Measurements from ENCODE around the gene MCEMP1.

MCEMP1 gene

DNA sequence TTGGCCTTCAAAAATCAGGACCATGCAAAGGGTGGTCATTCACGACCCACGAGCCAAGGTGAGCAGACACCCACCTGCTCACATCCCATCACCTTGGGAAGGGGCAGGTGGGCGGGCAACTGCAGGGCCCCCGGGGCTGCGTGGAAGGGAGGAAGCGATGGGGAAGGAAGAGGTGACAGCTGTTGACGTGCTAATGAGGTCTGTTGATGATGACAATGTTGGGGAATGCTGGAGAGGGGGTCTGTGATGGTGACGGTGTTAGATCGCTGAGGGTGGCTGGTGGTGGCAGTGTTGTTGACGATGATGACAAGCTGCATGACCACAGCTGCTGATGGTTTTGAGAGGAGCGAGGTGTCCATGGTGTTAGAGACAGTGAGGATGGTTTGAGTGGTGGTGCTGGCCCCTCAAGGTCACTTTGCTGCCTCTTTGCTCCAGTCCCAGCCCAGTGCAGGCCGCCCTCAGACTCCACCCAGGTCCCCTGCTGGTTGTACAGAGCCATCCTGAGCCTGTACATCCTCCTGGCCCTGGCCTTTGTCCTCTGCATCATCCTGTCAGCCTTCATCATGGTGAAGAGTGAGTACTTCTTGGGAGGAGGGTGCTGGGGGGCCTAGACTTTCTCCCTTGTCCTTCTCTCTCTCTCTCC is 900 bp downstream of the MCEMP1 start:
- Histone ChIP-seq H3K9ac (ENCODE audit: low read depth, low read length) (no peak overlapping the region), H3K4me1 (ENCODE audit: insufficient read depth, low read length) (peaks cover 42% of the 10 kb centered on the region), H3K4me3 (ENCODE audit: low read depth in 1 of 2, low read length in 2 of 2) (no peak overlapping the region), H3K4me2 (ENCODE audit: insufficient read depth, low read length) (no peak overlapping the region), H3K79me2 (ENCODE audit: insufficient read depth, low read length) (peaks cover 21% of the 10 kb centered on the region), H4K20me1 (ENCODE audit: insufficient read depth, low read length) (peaks cover 14% of the 10 kb centered on the region), H2AFZ (ENCODE audit: low read depth, low read length) (no peak overlapping the region), H3K27me3 (ENCODE audit: insufficient read depth, low read length, poor library complexity) (no peaks in the 10 kb centered on the region), H3K27ac (ENCODE audit: low read length) (no peak overlapping the region), H3K36me3 (ENCODE audit: insufficient read depth, low read length) (peaks cover 11% of the 10 kb centered on the region), H3K9me3 (ENCODE audit: insufficient read depth, low read length, severe bottlenecking) (no peaks in the 10 kb centered on the region)
- TF ChIP-seq EZH2 (IDR thresholded peaks at IDR 0.05; ENCODE audit: borderline replicate concordance, low read depth, low read length, severe bottlenecking), result no peak
- TF ChIP-seq, protein P1, sequence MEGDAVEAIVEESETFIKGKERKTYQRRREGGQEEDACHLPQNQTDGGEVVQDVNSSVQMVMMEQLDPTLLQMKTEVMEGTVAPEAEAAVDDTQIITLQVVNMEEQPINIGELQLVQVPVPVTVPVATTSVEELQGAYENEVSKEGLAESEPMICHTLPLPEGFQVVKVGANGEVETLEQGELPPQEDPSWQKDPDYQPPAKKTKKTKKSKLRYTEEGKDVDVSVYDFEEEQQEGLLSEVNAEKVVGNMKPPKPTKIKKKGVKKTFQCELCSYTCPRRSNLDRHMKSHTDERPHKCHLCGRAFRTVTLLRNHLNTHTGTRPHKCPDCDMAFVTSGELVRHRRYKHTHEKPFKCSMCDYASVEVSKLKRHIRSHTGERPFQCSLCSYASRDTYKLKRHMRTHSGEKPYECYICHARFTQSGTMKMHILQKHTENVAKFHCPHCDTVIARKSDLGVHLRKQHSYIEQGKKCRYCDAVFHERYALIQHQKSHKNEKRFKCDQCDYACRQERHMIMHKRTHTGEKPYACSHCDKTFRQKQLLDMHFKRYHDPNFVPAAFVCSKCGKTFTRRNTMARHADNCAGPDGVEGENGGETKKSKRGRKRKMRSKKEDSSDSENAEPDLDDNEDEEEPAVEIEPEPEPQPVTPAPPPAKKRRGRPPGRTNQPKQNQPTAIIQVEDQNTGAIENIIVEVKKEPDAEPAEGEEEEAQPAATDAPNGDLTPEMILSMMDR (IDR thresholded peaks at IDR 0.05; ENCODE audit: borderline replicate concordance, extremely low read depth, low read length, poor library complexity, severe bottlenecking), result no peak
- no peak for ATAC-seq (ENCODE audit: insufficient read depth, low read depth)
- DNase-seq, result no peak

DNA sequence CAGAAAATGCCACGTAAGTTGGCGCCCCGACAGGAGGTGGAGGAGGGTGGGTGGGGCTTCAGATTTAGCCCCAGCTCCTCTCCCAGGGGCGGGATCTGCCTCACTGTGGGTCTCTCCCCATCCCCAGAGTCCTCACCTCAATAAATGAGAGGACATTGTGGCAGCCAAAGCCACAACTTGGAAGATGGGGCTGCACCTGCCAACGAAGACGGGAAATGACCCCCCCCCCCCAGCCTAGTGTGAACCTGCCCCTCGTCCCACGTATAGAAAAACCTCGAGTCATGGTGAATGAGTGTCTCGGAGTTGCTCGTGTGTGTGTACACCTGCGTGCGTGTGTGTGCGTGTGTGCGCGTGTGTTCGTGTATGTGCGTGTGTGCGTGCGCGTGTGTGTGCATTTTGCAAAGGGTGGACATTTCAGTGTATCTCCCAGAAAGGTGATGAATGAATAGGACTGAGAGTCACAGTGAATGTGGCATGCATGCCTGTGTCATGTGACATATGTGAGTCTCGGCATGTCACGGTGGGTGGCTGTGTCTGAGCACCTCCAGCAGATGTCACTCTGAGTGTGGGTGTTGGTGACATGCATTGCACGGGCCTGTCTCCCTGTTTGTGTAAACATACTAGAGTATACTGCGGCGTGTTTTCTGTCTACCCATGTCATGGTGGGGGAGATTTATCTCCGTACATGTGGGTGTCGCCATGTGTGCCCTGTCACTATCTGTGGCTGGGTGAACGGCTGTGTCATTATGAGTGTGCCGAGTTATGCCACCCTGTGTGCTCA is 2.3 kb downstream of the MCEMP1 start:
- H3K36me3 ChIP-seq (ENCODE audit: insufficient read depth, low read length), result peaks cover 22% of the 10 kb centered on the region
- H3K4me3 ChIP-seq (ENCODE audit: low read depth in 1 of 2, low read length in 2 of 2), result no peak overlapping the region
- H3K4me1 ChIP-seq (ENCODE audit: insufficient read depth, low read length), result peaks cover 42% of the 10 kb centered on the region
- H2AFZ ChIP-seq (ENCODE audit: low read depth, low read length), result peak overlapping the region; percentile 74; the same call in 1 of the 2 replicates
- DNase-seq (peak; percentile 70), ATAC-seq (ENCODE audit: insufficient read depth, low read depth) (peak; percentile 38)
- peaks cover 26% of the 10 kb centered on the region for H3K79me2 ChIP-seq (ENCODE audit: insufficient read depth, low read length)
- H4K20me1 ChIP-seq (ENCODE audit: insufficient read depth, low read length), result peaks cover 14% of the 10 kb centered on the region
- TF ChIP-seq, protein P1 (IDR thresholded peaks at IDR 0.05; ENCODE audit: borderline replicate concordance, extremely low read depth, low read length, poor library complexity, severe bottlenecking), result peak; percentile 62
- no peak for TF ChIP-seq EZH2 (IDR thresholded peaks at IDR 0.05; ENCODE audit: borderline replicate concordance, low read depth, low read length, severe bottlenecking)
- H3K9me3 ChIP-seq (ENCODE audit: insufficient read depth, low read length, severe bottlenecking), result no peaks in the 10 kb centered on the region
- peak overlapping the region; percentile 5; the same call in 1 of the 2 replicates for H3K27ac ChIP-seq (ENCODE audit: low read length)
- no peak overlapping the region for H3K4me2 ChIP-seq (ENCODE audit: insufficient read depth, low read length)
- no peaks in the 10 kb centered on the region for H3K27me3 ChIP-seq (ENCODE audit: insufficient read depth, low read length, poor library complexity)
- H3K9ac ChIP-seq (ENCODE audit: low read depth, low read length), result no peak overlapping the region

DNA sequence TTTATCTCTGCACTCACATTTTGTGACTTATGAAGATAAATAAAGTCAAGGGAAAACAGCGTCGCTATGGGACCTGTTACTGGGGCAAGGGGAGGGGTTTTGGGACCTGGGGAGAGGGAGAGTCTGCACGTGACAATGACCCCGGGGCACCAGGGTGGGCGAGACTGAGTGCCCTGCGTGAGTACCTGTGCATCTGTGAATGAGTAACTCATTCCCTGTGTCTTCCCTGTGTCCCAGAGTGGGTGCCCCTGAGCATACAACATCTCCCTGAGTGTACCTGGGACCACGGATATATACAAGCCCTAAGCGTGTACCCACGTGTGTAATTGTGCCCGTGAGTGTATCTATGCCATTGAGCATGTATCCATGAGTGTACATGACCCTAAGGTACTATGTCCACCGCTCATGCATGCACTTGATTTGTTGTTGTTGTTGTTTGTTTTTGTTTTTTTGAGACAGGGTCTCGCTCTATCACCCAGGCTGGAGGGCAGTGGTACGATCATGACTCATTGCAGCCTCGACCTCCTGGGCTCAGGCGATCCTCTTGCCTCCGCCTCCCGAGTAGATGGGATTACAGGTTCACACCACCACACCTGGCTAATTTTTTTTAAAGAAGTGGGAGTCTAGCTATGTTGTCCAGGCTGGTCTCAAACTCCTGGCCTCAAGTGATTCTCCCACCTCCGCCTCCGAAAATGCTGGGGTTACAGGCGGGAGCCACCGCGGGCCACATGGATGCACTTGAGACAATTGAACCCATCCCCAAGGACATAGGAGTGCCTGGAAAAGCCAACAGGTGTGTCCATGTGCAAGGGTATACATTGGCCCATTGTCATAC is 3.1 kb downstream of the MCEMP1 start:
- peak overlapping the region; percentile 94 for H3K9ac ChIP-seq (ENCODE audit: low read depth, low read length)
- H4K20me1 ChIP-seq (ENCODE audit: insufficient read depth, low read length), result peaks cover 14% of the 10 kb centered on the region
- peak overlapping the region; percentile 74 for H2AFZ ChIP-seq (ENCODE audit: low read depth, low read length)
- no peaks in the 10 kb centered on the region for H3K27me3 ChIP-seq (ENCODE audit: insufficient read depth, low read length, poor library complexity)
- ATAC-seq (ENCODE audit: insufficient read depth, low read depth) (no peak), DNase-seq (no peak)
- peaks cover 42% of the 10 kb centered on the region for H3K4me1 ChIP-seq (ENCODE audit: insufficient read depth, low read length)
- peak overlapping the region; percentile 49 for H3K27ac ChIP-seq (ENCODE audit: low read length)
- TF ChIP-seq, protein P1 (IDR thresholded peaks at IDR 0.05; ENCODE audit: borderline replicate concordance, extremely low read depth, low read length, poor library complexity, severe bottlenecking), result no peak
- TF ChIP-seq EZH2 (IDR thresholded peaks at IDR 0.05; ENCODE audit: borderline replicate concordance, low read depth, low read length, severe bottlenecking), result no peak
- peak overlapping the region; percentile 58 for H3K4me2 ChIP-seq (ENCODE audit: insufficient read depth, low read length)
- peaks cover 22% of the 10 kb centered on the region for H3K36me3 ChIP-seq (ENCODE audit: insufficient read depth, low read length)
- no peaks in the 10 kb centered on the region for H3K9me3 ChIP-seq (ENCODE audit: insufficient read depth, low read length, severe bottlenecking)
- H3K4me3 ChIP-seq (ENCODE audit: low read depth in 1 of 2, low read length in 2 of 2), result peak overlapping the region in 1 of 2 experiments; percentile 90; a peak in 2 of 4 replicates
- peaks cover 26% of the 10 kb centered on the region for H3K79me2 ChIP-seq (ENCODE audit: insufficient read depth, low read length)

Measured in DND-41 (cell line).